ENCODE measurements around the gene ECHDC3.

The ECHDC3 gene

DNA sequence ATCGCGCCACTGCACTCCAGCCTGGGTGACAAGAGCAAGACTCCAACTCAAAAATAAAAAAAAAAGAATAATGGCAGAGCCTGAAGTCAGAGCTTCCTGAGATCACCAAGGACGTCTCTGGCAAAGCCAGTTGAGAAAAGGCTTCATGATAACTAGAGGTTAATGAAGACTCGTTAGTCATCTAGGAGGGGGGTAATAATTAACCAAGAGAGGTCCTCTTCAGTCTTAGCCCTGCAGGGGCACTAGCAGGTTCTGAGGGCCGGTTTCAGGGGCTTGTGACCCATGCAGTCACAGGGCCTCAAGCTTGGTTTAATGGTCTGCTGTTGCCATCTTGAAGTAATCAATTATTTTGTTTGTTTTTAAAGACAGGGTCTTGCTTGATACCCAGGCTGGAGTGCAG is 52.4 kb downstream of the ECHDC3 start:
- no peak for TF ChIP-seq GATA1 (IDR thresholded peaks at IDR 0.05; ENCODE audit: low read depth, low read length)
- no peak for TF ChIP-seq POLR2A (IDR thresholded peaks at IDR 0.05; ENCODE audit: low read length)
- no peak for DNase-seq

DNA sequence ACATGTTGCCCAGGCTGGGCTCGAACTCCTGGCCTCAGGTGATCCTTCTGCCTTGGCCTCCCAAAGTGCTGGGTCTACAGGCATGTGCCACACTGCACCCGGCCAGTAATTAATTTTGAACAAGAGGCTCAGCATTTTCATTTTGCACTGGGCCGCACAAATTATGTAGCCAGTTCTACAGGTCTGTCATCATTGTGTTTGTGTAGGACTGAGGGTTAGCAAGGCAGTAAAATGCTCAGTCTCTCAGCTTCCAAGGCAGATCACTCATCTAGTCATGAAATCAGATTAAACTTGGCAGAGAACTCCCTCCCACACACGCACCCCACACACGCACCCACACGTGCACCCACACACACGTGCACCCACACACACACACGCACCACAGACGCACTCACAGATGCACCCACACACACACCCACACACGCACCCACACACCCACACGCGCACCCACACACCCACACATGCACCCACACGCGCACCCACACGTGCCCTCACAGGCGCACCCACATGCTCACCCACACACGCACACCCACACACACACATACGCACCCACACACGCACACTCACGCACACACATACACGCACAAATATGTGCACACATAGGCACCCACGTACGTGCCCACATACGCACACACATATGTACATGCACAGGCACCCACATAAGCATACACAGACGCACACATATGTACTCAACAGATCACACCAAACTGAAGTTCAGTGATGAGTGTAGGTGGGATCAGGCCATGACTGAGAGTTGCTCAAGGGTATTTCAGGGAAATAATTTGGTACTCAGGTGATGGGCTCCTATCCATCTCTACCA is 53.1 kb downstream of the ECHDC3 start:
- no peak for DNase-seq
- TF ChIP-seq POLR2A (IDR thresholded peaks at IDR 0.05; ENCODE audit: low read length) (no peak), GATA1 (IDR thresholded peaks at IDR 0.05; ENCODE audit: low read depth, low read length) (no peak)

DNA sequence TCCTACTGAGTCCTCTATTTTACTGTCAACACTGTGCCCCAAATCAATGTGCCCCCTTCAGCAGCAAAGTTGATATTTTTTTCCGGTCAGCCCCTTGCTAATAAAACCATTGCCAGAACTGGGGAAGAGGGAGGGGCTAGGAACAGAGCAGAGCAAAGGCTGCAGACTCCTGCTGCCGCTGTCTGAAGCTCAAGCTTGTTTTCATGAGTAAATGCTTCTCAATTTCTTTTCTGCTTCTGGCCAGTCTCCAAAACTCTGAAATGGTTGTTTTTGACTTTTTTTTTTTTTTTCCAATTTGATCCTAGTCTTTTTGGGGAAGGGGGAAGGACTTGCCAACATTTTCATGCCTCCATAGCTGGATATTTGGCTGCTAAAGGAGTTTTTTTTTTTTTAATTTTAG is 54.3 kb downstream of the ECHDC3 start:
- DNase-seq, result no peak
- no peak for TF ChIP-seq GATA1 (IDR thresholded peaks at IDR 0.05; ENCODE audit: low read depth, low read length)
- TF ChIP-seq POLR2A (IDR thresholded peaks at IDR 0.05; ENCODE audit: low read length), result no peak

DNA sequence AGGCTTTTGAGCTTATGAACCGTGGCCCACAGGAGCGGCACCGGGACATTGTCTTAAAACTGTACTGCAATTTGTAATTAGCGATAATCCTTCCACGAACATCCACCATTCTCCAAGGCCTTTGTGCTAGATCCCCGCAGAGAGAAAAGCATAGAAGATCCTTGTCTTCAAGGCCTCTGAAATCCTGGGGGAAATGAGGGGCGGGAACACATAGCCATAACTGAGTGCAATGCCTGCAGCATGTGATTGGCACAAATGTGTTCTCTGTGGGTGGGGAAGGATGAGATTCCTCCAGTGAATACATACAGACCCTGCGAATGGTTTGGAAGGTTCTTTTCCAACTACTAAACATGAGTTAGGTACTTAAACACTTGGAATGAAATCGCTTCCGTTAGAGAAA is 55.1 kb downstream of the ECHDC3 start:
- no peak for TF ChIP-seq GATA1 (IDR thresholded peaks at IDR 0.05; ENCODE audit: low read depth, low read length)
- no peak for TF ChIP-seq POLR2A (IDR thresholded peaks at IDR 0.05; ENCODE audit: low read length)
- no peak for DNase-seq

DNA sequence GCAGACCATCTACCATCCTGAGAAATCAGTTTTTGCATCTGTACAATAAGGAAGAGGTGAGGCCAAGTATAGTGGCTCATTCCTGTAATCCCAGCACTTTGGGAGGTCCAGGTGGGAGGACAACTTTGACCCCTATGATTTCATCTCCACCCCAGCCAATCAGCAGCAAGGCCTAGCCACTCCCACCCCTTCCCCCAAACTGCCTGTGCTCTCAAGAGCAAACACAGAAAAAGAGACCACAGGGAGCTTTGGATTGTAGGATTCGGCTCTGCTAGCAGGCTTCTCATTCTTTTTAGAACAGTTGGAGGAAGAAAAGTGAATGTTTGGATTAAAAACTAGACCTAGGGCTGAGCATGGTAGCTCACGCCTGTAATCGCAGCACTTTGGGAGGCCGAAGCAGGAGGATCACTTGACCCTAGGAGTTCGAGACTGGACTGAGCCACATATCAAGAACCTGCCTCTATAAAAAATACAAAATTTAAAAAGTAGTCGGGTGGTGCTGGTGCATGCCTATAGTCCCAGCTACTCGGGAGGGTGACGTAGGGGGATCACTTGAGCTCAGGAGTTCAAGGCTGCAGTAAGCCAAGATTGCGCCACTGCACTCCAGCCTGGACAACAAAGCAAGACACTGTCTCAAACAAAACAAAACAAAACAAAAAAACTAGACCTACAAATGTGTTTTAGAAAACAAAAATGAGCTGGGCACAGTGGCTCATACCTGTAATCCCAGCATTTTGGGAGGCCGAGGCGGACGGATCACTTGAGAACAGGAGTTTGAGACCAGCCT is 55.9 kb downstream of the ECHDC3 start:
- TF ChIP-seq GATA1 (IDR thresholded peaks at IDR 0.05; ENCODE audit: low read depth, low read length) (no peak), POLR2A (IDR thresholded peaks at IDR 0.05; ENCODE audit: low read length) (no peak)
- DNase-seq, result no peak

DNA sequence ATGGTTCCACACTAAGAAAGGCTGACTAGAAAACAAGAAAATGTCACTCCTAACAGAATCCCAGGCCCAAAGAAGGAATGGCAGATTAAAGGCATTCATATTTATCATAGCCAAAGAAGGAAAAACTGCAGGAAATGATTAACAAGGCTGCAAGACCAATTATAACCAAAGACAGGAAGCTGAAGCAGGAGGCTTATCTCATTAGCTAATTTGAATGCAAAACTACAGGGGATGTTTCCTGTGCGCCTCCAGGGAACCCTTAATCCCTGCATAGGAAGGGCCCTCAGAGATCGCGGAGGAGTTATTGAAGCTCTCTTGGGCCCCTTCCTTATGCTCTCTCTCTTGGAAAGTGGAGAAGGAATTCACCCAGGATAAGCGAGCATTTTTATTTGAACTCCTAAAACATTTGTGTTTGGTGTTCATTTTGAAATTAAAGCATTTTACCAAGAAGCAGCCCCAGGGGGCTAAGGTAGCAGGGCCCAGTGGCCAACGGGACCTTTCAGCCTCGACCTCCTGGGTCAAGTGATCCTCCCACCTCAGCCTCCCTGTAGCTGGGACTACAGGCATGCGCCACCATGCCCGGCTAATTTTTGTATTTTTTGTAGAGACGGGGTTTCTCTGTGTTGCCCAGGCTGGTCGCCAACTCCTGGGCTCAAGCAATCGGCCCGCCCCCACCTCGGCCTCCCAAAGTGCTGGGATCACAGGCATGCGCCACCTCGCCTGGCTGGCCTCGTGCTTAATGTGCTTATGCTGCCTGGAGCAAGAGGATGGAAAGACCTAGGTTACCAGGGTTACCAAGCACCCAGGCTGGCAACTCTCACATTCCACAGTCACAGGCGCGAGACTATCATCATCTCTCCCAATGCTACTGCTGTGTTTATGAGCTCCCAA is 56.9 kb downstream of the ECHDC3 start:
- DNase-seq, result no peak
- TF ChIP-seq GATA1 (IDR thresholded peaks at IDR 0.05; ENCODE audit: low read depth, low read length) (no peak), POLR2A (IDR thresholded peaks at IDR 0.05; ENCODE audit: low read length) (no peak)

DNA sequence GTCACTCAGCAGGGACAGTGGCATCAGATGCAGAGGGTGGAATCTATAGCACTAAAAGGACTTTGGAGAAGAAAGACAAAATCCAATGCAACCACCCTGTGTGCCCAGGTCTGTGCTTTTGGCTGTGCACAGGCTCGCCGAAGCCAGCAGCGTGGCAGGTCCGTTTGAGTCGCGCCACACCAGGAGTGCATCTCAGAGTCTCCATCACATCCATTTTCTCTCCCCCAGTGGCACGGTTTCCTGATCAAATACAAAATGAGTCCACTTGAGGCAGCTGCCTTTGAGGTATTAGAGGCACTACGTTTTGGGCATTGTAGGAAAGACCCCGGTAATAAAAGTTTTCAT is 57.5 kb downstream of the ECHDC3 start:
- DNase-seq, result no peak
- no peak for TF ChIP-seq GATA1 (IDR thresholded peaks at IDR 0.05; ENCODE audit: low read depth, low read length)
- no peak for TF ChIP-seq POLR2A (IDR thresholded peaks at IDR 0.05; ENCODE audit: low read length)

DNA sequence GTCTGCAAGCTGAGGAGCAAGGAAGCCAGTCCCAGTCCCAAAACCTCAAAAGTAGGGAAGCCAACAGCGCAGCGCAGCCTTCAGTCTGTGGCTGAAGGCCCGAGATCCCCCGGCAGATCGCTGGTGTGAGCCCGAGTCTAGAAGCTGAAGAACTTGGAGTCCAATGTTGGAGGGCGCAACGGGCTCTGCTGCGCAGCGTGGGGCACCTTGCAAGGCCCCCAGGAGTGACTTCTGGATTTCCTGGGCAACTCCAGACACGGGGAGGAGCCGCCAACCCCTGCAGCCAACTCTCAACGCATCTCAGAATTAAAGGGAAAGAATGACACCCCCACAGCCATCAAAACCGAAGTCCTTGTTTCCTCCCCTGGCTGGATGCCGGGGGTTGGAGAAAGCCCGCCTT is 62.2 kb downstream of the ECHDC3 start:
- no peak for DNase-seq
- TF ChIP-seq POLR2A (IDR thresholded peaks at IDR 0.05; ENCODE audit: low read length), result no peak
- TF ChIP-seq GATA1 (IDR thresholded peaks at IDR 0.05; ENCODE audit: low read depth, low read length), result no peak

DNA sequence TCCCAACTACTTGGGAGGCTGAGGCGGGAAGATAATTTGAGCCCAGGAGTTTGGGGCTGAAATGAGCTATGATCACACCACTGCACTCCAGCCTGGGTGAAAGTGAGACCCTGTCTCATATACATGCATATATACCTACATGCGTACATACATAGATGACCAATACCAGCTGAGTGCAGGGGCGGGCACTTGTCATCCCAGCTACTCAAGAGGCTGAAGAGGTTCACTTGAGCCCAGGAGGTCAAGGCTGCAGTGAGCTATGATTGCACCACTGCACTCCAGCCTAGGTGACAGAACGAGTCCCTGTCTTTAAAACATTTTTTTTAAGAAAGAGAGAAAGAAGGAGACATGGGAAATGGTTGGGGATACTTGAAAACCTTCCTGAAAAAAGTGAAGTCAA is 63.6 kb downstream of the ECHDC3 start:
- DNase-seq, result no peak
- TF ChIP-seq POLR2A (IDR thresholded peaks at IDR 0.05; ENCODE audit: low read length), result no peak
- no peak for TF ChIP-seq GATA1 (IDR thresholded peaks at IDR 0.05; ENCODE audit: low read depth, low read length)

DNA sequence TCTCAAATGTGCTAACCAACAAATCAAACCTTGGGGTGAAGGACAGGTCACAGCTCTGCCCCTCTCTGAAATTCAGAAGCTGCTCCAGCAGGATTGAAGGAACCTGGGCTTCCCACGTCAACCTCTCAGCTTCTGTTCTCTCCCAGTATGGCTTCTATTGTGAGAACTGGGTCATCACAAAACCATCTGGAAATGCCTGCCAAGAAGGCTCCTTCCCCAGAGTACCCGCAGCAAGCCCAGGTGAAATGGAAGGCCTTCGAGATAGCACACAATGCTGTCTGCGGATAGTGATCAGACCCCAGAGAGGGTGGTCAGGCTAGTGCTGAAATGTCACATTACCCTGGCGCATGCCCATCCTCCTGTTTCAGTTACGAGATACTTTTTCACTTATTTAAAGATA is 64.5 kb downstream of the ECHDC3 start:
- TF ChIP-seq POLR2A (IDR thresholded peaks at IDR 0.05; ENCODE audit: low read length) (no peak), GATA1 (IDR thresholded peaks at IDR 0.05; ENCODE audit: low read depth, low read length) (no peak)
- DNase-seq, result no peak

DNA sequence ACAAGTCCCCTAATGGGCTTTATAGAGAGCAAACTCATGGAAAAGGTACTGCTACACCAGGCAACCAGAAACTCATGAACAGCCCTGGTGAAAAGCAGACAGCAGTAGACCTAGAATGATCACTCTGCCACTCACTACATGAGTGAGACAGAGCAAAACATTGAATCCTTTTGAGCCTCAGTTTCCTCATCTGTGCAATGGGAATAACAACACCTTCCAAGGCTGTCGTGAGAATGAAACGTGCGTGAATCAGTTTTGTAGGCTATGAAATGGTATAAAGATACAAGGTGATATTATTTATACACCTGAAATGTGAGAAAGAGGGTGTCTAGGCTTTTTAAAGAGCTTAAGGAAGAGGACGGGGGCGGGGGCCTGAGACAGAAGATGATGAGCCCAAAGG is 66.6 kb downstream of the ECHDC3 start:
- no peak for TF ChIP-seq GATA1 (IDR thresholded peaks at IDR 0.05; ENCODE audit: low read depth, low read length)
- no peak for TF ChIP-seq POLR2A (IDR thresholded peaks at IDR 0.05; ENCODE audit: low read length)

DNA sequence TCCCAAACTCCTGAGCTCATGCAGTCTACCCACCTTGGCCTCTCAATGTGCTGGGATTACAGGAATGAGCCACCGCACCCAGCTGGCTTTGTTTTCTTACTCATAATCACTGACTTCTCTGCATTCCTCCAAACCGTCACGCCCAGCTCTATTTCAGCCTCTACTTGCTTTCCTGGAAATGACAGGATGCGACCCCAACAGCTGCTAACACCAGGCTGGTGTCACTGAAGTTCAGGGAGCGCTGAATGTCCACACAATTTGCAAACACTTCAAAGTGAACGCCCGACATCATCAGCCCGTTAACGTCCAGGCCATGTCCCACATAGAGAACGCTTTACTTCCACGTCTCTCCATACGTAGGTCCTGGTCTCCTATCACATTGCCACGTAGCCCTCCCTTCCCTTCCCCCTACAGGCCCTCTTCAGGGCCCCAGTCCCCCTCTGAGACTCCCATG is 68.2 kb downstream of the ECHDC3 start:
- DNase-seq, result no peak
- TF ChIP-seq GATA1 (IDR thresholded peaks at IDR 0.05; ENCODE audit: low read depth, low read length) (no peak), POLR2A (IDR thresholded peaks at IDR 0.05; ENCODE audit: low read length) (no peak)

More for the DNA sequence above, 66.6 kb downstream of the ECHDC3 start:
- no peak for DNase-seq

DNA sequence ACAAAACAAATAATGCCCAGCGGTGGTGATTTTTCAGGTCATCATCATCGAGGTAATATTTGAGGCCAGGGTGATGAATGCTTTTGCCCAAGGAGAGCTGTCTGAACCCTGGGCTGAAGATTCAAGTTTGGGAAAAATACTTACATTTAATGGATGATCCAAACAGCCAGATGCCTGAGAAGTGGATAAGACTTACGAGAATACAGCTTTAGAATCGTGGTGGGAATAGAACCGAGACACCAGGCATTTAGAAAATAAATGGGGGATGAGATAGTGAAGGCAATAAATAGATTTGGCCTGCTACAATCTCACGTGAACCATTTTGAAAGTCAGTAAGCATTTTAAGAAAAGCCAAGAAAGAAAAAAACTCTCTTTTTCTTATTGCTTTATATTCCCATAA is 68.8 kb downstream of the ECHDC3 start:
- no peak for TF ChIP-seq POLR2A (IDR thresholded peaks at IDR 0.05; ENCODE audit: low read length)
- TF ChIP-seq GATA1 (IDR thresholded peaks at IDR 0.05; ENCODE audit: low read depth, low read length), result no peak
- DNase-seq, result no peak

DNA sequence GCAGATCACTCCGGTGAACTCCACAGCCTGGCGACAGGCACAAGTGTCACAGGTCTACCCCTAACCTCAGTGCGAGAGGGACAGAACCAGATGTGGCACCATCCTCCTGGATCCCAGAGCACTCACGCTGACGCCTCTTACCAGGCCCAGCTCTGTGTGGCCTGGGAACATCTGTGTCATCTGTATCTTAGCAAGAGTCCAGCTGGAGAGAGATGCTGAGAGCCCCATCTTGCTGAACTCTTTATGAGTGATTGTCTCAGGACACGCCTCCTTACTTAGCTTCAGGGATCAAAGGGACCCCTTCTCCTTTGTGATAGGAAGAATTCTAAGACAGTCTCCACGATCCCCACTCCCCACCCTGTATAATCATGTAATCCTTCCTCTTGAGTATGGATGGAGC is 71.0 kb downstream of the ECHDC3 start:
- TF ChIP-seq GATA1 (IDR thresholded peaks at IDR 0.05; ENCODE audit: low read depth, low read length), result no peak
- TF ChIP-seq POLR2A (IDR thresholded peaks at IDR 0.05; ENCODE audit: low read length), result no peak

More for the DNA sequence above, 71.0 kb downstream of the ECHDC3 start:
- no peak for DNase-seq

Data from erythroblast (primary cell).